GM21390 (cell line): ENCODE results near the gene CLIC1.

Experiments used
- ATAC-seq: cut with Tn5 transposase; IDR thresholded peaks from one replicate; pipeline ENCODE4 v1.9.1; 2021; ENCODE audit not compliant: unreplicated experiment

Gene CLIC1

DNA sequence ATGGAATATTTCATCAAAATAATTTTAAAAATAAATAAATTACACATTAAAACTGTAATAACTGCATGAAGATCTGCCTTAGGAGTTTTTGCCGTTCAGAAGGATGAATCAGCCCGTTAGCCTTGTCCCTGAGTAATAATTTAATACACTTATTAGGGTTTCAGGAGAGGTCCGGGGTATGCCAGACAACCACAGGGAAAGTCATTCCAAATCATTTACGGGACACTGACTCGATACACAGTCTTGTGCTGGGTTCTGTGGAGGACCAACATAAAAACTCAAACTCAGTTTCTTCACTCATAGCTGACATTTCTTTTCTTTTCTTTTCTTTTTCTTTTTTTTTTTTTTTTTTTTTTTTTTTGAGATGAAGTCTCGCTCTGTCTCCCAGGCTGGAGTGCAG, 30.4 kb downstream of the CLIC1 start:
- no peak for ATAC-seq

GRCh38 chr6:31702819-31703716, 33.3 kb downstream of the CLIC1 start, which contains the start of gene ABHD16A:
Gene ABHD16A (minus strand): TSS chr6:31703324. CDS start chr6:31703281, 43 bp downstream.
- peak; percentile 83 for ATAC-seq

DNA sequence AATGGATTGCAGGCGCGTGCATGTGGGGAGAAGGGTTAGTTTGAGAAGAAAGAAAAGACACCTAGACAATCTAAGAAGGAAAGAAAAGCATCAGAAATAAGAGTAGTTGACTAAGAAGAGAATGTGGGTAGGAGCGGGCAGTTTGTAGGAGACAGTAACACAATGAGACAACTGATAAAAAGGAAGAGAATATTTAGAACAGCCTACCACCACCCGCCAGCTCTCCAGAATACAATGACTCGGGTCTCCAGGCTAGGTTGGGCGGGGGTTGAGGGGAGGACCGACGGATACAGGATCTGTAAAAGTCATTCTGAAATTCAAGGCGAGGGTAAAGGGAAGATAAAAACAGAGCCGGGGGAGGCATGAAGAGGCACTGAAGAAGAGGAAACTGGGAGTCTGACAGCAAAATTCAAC, 33.9 kb downstream of the CLIC1 start:
- no peak for ATAC-seq

- no peak for ATAC-seq
These were observed 34.5 kb downstream of the CLIC1 start for GRCh38 chr6:31701666-31702404.

DNA sequence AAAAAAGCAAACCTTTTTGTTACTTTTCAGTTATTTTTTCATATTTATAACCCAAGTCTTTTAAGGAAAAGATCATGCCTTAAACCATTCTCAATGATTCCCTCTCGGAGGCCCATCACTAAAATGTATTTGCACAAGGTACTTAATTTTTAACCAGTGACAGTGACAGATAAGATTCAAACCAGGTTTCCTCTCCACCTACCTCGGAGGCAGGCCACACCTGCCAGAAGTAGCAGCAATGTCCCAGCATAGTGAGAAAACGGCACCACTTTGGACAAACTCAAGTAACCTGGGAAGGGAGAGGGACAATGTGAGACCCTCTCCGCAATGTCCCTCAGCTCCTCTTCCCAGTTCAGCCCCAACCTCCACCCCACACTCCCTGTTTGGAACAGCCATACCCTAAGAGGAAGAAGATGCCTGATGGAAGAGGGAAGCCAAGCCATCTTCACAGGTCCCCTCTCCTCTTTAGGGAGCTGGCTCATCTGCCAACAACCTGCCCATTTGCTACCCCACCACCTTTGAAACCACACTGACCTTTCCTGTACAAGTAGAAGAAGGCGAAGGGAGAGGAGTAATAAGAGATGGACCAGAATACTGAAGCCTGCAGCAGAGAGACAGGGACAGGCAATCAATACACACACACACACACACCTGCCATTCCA, 35.5 kb downstream of the CLIC1 start:
- no peak for ATAC-seq

DNA sequence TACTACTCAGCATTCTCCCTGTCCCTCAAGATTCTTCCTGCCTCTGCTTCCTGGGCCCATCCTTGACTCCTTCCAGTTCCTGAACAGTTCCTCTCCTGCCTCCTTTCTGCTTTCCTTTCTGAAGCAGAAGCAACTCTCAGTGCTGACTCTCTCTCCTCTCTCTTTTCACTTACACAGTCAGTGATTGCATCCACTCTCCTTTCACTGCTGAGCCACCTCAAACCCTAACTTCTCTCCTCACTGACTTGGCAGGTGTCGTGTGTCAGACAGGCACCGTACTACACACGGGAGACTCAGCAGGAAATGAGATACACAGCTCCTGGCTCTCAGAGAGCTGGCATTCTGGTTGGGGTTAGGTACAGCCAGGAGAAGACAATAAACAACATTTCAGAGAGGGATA, 38.8 kb downstream of the CLIC1 start:
- no peak for ATAC-seq

DNA sequence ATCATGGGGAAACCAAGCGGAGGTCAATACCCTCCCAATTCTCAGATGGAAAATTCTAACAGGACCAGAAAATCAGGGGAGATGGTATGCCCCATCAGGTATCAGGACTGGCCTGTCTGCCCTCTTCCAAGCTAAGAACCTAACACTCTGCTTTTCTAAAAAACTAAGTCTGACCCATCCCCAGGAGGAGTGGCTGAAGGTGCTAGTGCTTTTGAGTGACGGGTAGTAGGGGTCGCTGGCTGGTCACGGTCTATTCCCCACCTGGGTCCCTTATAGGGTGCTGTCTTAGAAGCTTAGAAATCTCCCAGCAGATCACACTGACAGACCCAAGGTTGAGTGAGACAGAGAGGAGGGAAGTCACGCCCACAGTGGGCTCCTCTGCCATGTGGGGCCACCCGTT, 42.8 kb downstream of the CLIC1 start:
- ATAC-seq = no peak

GRCh38 chr6:31692886-31693285, 43.4 kb downstream of the CLIC1 start:
- ATAC-seq = no peak

- no peak for ATAC-seq
These were observed 44.0 kb downstream of the CLIC1 start for GRCh38 chr6:31692353-31692752.

GRCh38 chr6:31691564-31692108, 44.7 kb downstream of the CLIC1 start:
- ATAC-seq = no peak

- no peak for ATAC-seq
These were observed 45.3 kb downstream of the CLIC1 start for GRCh38 chr6:31691078-31691463.

DNA sequence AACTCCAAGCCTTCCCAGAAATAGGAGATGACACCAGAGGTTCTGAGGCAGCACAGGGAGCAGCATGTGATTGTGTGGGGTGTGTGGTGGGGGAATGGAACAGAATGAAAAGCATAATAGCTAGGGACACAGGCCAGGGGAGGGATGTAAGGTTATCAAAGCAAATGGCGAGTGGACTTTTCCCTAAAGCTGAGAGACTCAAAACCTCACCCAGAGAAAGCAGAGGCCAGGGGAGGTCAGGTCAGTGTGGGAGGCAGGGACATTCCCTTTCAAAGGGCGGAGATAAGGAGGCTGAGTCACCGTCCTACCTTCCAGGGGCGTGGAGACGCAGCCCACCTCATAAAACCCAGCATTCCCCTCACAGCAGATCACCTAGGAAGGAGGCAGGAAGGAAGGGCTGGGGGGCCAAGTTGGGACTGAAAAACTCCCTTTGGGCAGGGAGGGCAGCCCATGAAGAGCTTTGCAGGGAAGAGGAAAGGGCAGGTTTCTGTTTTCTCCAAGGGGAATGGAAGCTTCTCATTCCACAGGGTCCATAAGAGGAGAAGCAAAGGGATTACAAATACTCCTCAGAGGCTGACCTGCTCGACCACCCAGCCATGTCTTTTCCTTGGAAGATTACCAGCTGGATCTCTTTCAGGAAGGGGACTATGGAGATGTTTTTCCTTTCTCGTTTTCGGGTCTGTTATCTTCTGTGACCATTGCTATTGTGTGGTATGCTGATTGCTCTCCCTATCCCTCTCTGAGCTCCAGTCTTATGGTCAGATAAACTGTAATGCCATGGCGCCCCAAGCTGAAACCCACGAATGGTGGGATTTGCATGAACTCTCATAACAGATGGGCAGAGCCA, 45.9 kb downstream of the CLIC1 start:
- ATAC-seq = no peak

- no peak for ATAC-seq
These were observed 46.9 kb downstream of the CLIC1 start for GRCh38 chr6:31689249-31690110.

- no peak for ATAC-seq
These were observed 48.3 kb downstream of the CLIC1 start for GRCh38 chr6:31687860-31688693.

GRCh38 chr6:31687321-31687720, 49.0 kb downstream of the CLIC1 start:
- no peak for ATAC-seq

DNA sequence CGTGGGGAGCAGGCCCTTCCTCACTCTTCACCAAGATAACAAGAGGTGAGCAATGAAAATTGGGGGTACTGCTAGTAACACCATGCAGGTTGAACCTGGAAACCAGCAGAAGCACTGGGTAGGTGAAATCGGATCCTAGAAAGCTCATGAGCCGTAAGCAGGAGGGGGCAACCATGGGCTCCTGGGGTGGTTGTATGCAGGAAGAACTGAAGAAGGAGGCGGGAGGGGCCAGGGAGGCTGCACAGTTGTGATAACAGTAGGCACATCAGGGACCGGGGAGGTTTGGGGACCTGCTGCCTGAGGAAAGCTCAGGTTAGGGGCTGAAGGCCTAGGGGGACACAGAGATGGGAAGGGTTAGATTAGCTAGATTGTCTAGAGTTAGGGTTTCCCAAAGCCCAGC, 49.8 kb downstream of the CLIC1 start:
- ATAC-seq = no peak

DNA sequence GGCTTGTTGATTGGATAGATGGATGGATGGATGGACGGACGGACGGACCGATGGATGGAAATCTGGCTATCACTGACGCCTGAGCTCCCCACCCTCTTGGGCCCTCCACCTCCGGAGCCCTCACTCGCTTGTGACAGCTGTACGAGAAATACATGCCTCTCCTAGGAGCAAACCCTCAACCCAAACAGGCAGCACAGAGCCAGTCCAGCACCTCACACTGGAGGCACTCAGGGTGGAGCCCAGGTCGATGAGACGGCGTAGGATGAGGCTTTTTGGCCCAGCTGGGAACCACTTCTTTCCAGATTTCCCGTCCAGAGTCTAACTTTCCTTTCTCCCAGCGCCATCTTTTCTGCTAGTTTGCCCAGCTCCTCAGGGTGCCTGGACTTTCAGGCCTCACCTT, 52.7 kb downstream of the CLIC1 start:
- no peak for ATAC-seq

DNA sequence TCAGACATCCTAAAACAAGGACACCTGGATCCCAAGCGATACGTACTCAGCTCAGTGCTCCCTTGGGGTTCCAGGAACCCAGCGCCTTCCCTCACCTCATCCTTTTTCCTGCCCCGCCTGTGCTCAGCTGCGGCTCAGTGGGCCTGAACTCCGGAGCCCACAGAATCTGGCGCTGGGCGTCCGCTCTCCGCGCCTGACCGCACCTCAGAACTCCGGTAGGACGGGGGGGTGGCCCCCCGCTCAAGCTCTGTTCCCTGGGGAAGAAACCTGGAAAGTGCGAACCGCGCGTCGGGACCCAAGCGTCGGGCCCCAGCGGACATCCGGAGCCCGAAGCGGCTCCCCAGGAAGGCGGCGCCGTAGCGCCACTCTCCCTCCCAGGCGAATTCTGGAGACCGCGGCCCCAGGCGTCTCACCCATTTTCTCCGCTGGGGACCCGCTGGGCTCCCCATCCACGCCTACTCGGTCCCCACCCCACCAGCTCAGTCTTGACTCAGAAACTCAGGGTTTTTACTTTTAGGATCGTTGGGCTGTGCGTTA, 55.1 kb downstream of the CLIC1 start:
- no peak for ATAC-seq
